ENCODE measurements around the gene RNF115. TPM values are rescaled to one million over a fixed set of nuclear protein-coding genes. Genes with fewer than 3 reads are reported as not detected.

RNF115 gene
- total and polyA plus RNA-seq, 2 donors from 2014 or later, result 12.3 to 18.0 TPM

DNA sequence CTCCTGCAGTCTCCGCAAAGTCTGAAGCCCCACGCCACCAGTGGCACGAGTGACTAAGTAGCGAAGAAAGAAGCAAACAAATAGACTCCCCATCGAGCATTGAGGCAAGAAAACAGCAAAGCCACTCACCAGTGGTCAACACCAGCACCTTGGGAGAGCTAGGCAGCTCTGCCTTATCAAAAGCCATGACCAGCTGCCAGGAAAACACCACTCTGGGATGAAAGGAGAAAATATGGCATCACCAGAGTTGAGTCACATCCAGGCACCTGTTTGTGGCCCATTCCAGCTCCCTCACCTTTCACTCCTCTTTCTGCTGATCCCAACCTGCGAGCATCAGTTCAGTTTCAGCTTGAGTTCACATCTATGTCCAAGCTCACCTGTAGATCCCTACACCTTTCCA is 134.0 kb downstream of the RNF115 start:
- Histone ChIP-seq H3K27me3 (ENCODE audit: control insufficient read depth, insufficient read depth, low read length) (no peaks in the 10 kb centered on the region), H3K9me3 (ENCODE audit: control insufficient read depth in 2 of 3, insufficient read depth in 1 of 3, low read length in 3 of 3) (no peaks in the 10 kb centered on the region), H3K9ac (ENCODE audit: low read length in 3 of 3) (no peak overlapping the region), H3K4me1 (ENCODE audit: control insufficient read depth in 2 of 3, insufficient read depth in 2 of 3, low read depth in 1 of 3, low read length in 3 of 3) (peaks cover 0 to 25% (median 10%) of the 10 kb centered on the region in 3 donors), H3K27ac (ENCODE audit: low read depth in 2 of 2, low read length in 2 of 2) (no peak overlapping the region), H3K4me3 (ENCODE audit: low read length in 3 of 3) (no peak overlapping the region), H3K36me3 (ENCODE audit: control insufficient read depth in 2 of 3, insufficient read depth in 3 of 3, low read length in 3 of 3) (peaks cover 0 to 19% (median 8%) of the 10 kb centered on the region in 3 donors)
- intact Hi-C loops (cut with DNase I), result no loop called here
- FAIRE-seq, result no peak
- DNase-seq, result no peak
- TF ChIP-seq, protein P1, sequence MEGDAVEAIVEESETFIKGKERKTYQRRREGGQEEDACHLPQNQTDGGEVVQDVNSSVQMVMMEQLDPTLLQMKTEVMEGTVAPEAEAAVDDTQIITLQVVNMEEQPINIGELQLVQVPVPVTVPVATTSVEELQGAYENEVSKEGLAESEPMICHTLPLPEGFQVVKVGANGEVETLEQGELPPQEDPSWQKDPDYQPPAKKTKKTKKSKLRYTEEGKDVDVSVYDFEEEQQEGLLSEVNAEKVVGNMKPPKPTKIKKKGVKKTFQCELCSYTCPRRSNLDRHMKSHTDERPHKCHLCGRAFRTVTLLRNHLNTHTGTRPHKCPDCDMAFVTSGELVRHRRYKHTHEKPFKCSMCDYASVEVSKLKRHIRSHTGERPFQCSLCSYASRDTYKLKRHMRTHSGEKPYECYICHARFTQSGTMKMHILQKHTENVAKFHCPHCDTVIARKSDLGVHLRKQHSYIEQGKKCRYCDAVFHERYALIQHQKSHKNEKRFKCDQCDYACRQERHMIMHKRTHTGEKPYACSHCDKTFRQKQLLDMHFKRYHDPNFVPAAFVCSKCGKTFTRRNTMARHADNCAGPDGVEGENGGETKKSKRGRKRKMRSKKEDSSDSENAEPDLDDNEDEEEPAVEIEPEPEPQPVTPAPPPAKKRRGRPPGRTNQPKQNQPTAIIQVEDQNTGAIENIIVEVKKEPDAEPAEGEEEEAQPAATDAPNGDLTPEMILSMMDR (IDR thresholded peaks at IDR 0.05; ENCODE audit: borderline replicate concordance, extremely low read depth, insufficient read depth), result no peak

DNA sequence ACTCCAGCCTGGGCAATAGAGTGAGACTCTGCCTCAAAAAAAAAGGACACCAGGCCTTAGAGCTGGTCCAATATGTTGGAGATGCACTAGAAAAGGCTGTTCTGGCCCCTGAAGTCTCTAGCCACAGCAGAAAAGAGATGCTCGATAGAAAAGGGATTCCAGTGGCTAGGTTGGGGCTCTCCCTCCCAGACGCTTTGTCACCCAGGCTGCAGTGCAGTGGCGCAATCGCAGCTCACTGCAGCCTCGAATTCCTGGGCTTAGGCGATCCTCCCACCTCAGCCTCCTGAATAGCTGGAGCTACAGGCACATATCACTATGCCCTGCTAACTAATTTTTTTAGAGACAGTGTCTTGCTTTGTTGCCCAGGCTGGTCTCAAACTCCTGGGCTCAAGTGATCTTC is 135.0 kb downstream of the RNF115 start:
- peaks cover 0 to 25% (median 10%) of the 10 kb centered on the region in 3 donors for H3K4me1 ChIP-seq (ENCODE audit: control insufficient read depth in 2 of 3, insufficient read depth in 2 of 3, low read depth in 1 of 3, low read length in 3 of 3)
- H3K4me3 ChIP-seq (ENCODE audit: low read length in 3 of 3), result no peak overlapping the region
- no peak overlapping the region for H3K9ac ChIP-seq (ENCODE audit: low read length in 3 of 3)
- DNase-seq (no peak), FAIRE-seq (no peak)
- TF ChIP-seq, protein P1 (IDR thresholded peaks at IDR 0.05; ENCODE audit: borderline replicate concordance, extremely low read depth, insufficient read depth), result no peak
- no peak overlapping the region for H3K27ac ChIP-seq (ENCODE audit: low read depth in 2 of 2, low read length in 2 of 2)
- H3K27me3 ChIP-seq (ENCODE audit: control insufficient read depth, insufficient read depth, low read length), result no peaks in the 10 kb centered on the region
- H3K9me3 ChIP-seq (ENCODE audit: control insufficient read depth in 2 of 3, insufficient read depth in 1 of 3, low read length in 3 of 3), result no peaks in the 10 kb centered on the region
- peaks cover 0 to 19% (median 8%) of the 10 kb centered on the region in 3 donors for H3K36me3 ChIP-seq (ENCODE audit: control insufficient read depth in 2 of 3, insufficient read depth in 3 of 3, low read length in 3 of 3)
- intact Hi-C loops (cut with DNase I), result no loop called here

Small RNA genes lying within 50 kb of the gene (microRNA-seq; reads per million reads assigned to microRNA genes)
- not detected for gene MIR6736

Other genes with a start within 250 kb of the RNF115 start
- gene GPR89A, start 216.1 kb downstream of the RNF115 start, total RNA-seq, result 18.2 TPM
- 21.0 TPM for gene GPR89A, start 216.1 kb downstream of the RNF115 start, polyA plus RNA-seq (ENCODE audit: insufficient read depth, low read depth, low replicate concordance)
- gene PDZK1, start 116.7 kb downstream of the RNF115 start, total RNA-seq, result 152 TPM
- gene PDZK1, start 116.7 kb downstream of the RNF115 start, polyA plus RNA-seq (ENCODE audit: insufficient read depth, low read depth, low replicate concordance), result 659 TPM
- 0.60 TPM for gene CD160, start 104.6 kb downstream of the RNF115 start, total RNA-seq
- gene CD160, start 104.6 kb downstream of the RNF115 start, polyA plus RNA-seq (ENCODE audit: insufficient read depth, low read depth, low replicate concordance), result not detected
- gene POLR3C, start 105 bp upstream of the RNF115 start, total RNA-seq, result 30.0 TPM
- gene POLR3C, start 105 bp upstream of the RNF115 start, polyA plus RNA-seq (ENCODE audit: insufficient read depth, low read depth, low replicate concordance), result 16.1 TPM
- gene NUDT17, start 21.5 kb upstream of the RNF115 start, total RNA-seq, result 3.8 TPM
- 5.5 TPM for gene NUDT17, start 21.5 kb upstream of the RNF115 start, polyA plus RNA-seq (ENCODE audit: insufficient read depth, low read depth, low replicate concordance)
- 36.9 TPM for gene PIAS3, start 35.0 kb upstream of the RNF115 start, total RNA-seq
- 12.5 TPM for gene PIAS3, start 35.0 kb upstream of the RNF115 start, polyA plus RNA-seq (ENCODE audit: insufficient read depth, low read depth, low replicate concordance)
- gene ANKRD35, start 61.8 kb upstream of the RNF115 start, total RNA-seq, result 1.2 TPM
- gene ANKRD35, start 61.8 kb upstream of the RNF115 start, polyA plus RNA-seq (ENCODE audit: insufficient read depth, low read depth, low replicate concordance), result 0.71 TPM
- gene ITGA10, start 86.0 kb upstream of the RNF115 start, total RNA-seq, result 11.0 TPM
- 0.54 TPM for gene ITGA10, start 86.0 kb upstream of the RNF115 start, polyA plus RNA-seq (ENCODE audit: insufficient read depth, low read depth, low replicate concordance)
- gene PEX11B, start 94.6 kb upstream of the RNF115 start, total RNA-seq, result 35.7 TPM
- gene PEX11B, start 94.6 kb upstream of the RNF115 start, polyA plus RNA-seq (ENCODE audit: insufficient read depth, low read depth, low replicate concordance), result 50.5 TPM
- gene RBM8A, start 103.4 kb upstream of the RNF115 start, total RNA-seq, result 131 TPM
- 105 TPM for gene RBM8A, start 103.4 kb upstream of the RNF115 start, polyA plus RNA-seq (ENCODE audit: insufficient read depth, low read depth, low replicate concordance)
- gene LIX1L, start 133.9 kb upstream of the RNF115 start, total RNA-seq, result 27.8 TPM
- gene LIX1L, start 133.9 kb upstream of the RNF115 start, polyA plus RNA-seq (ENCODE audit: insufficient read depth, low read depth, low replicate concordance), result 10.0 TPM
- gene ANKRD34A, start 140.5 kb upstream of the RNF115 start, total RNA-seq, result 0.76 TPM
- 0.37 TPM for gene ANKRD34A, start 140.5 kb upstream of the RNF115 start, polyA plus RNA-seq (ENCODE audit: insufficient read depth, low read depth, low replicate concordance)
- 19.0 TPM for gene POLR3GL, start 140.6 kb upstream of the RNF115 start, total RNA-seq
- gene POLR3GL, start 140.6 kb upstream of the RNF115 start, polyA plus RNA-seq (ENCODE audit: insufficient read depth, low read depth, low replicate concordance), result 45.6 TPM
- 1,197 TPM for gene TXNIP, start 172.5 kb upstream of the RNF115 start, total RNA-seq
- 356 TPM for gene TXNIP, start 172.5 kb upstream of the RNF115 start, polyA plus RNA-seq (ENCODE audit: insufficient read depth, low read depth, low replicate concordance)
- not detected for gene HJV, start 197.6 kb upstream of the RNF115 start, total RNA-seq
- gene HJV, start 197.6 kb upstream of the RNF115 start, polyA plus RNA-seq (ENCODE audit: insufficient read depth, low read depth, low replicate concordance), result 1.3 TPM